Activated T-cell treated with anti-CD3 and anti-CD28 coated beads, Interleukin-2, amount 50 U/mL, for 72 hours (primary cell): Measurements from ENCODE around the gene PTPRT. TPM values are rescaled to one million over a fixed set of nuclear protein-coding genes. Genes with fewer than 3 reads are reported as not detected.

ENCODE experiments used
- ATAC-seq, 2 donors: fragments of 150-1000 bp; cut with Tn5 transposase; replicated peaks in 1 of 2; 2 replicates each; pipeline ENCODE4 v1.10.0; 2021; ENCODE audit warnings: moderate library complexity in 2 of 2, mild to moderate bottlenecking in 1 of 2
- DNase-seq, 2 donors: peaks; one replicate each; pipeline ENCODE4 v3.0.0; 2021 to 2022; ENCODE audit warnings: mixed read lengths in 1 of 2
- H3K27ac Mint-ChIP-seq: one replicate; pipeline ENCODE4 v1.8.0; 2022; ENCODE audit warnings: mild to moderate bottlenecking, moderate library complexity, mixed read lengths
- H3K27me3 Mint-ChIP-seq: one replicate; pipeline ENCODE4 v1.8.0; 2022; ENCODE audit warnings: low read depth, mixed read lengths
- H3K36me3 Mint-ChIP-seq, 2 donors: one replicate each; pipeline ENCODE4 v1.8.0; 2022; ENCODE audit warnings: mixed read lengths in 2 of 2, mild to moderate bottlenecking in 1 of 2; ENCODE audit not compliant: insufficient read depth in 2 of 2
- H3K4me1 Mint-ChIP-seq: one replicate; pipeline ENCODE4 v1.8.0; 2022; ENCODE audit warnings: low read depth, mixed read lengths
- H3K4me3 Mint-ChIP-seq, 2 donors: one replicate each; pipeline ENCODE4 v1.8.0; 2022; ENCODE audit warnings: mild to moderate bottlenecking in 2 of 2, mixed read lengths in 2 of 2, moderate library complexity in 2 of 2
- H3K9me3 Mint-ChIP-seq, 2 donors: one replicate each; pipeline ENCODE4 v1.8.0; 2022; ENCODE audit warnings: mixed read lengths in 2 of 2
- total RNA-seq, 2 donors: library from RNA; stranded (reverse); gene quantifications; one replicate each; pipeline ENCODE4 v1.2.3, GENCODE V29; 2022

PTPRT gene
- total RNA-seq, 2 donors from 2014 or later, result not detected

GRCh38 chr20:42053350-42053749 lies 1136.4 kb downstream of the PTPRT start:
- DNase-seq, result no peak
- H3K27ac Mint-ChIP-seq, result no peak overlapping the region
- H3K4me3 Mint-ChIP-seq, result no peak overlapping the region
- H3K27me3 Mint-ChIP-seq, result no peaks in the 10 kb centered on the region
- no peaks in the 10 kb centered on the region for H3K4me1 Mint-ChIP-seq
- H3K36me3 Mint-ChIP-seq, result no peaks in the 10 kb centered on the region
- no peaks in the 10 kb centered on the region for H3K9me3 Mint-ChIP-seq
- ATAC-seq, result no peak

DNA sequence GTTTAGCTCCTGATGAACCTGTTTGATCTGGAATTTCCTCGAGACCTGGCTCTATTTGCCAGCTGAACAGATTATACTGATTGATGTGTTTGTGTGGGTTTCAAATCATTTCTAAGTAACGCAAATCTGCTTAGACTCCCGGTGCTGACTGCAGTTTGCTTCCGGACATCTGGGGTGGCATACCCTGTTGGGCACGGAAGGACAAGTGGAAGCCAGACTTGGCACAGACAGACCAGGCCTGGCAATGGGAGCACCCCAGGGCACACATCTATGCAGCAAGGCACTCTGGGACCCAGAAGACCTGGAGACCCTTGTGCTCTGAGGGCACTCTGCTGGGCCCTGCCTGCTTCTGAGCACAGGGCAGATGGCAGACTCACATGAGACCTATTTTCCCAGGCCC lies 1137.8 kb downstream of the PTPRT start:
- Mint-ChIP-seq H3K4me1 (no peaks in the 10 kb centered on the region), H3K4me3 (no peak overlapping the region), H3K27me3 (no peaks in the 10 kb centered on the region), H3K36me3 (no peaks in the 10 kb centered on the region), H3K27ac (no peak overlapping the region), H3K9me3 (no peaks in the 10 kb centered on the region)
- ATAC-seq, result no peak
- DNase-seq, result no peak

- Mint-ChIP-seq H3K36me3 (no peaks in the 10 kb centered on the region), H3K27me3 (no peaks in the 10 kb centered on the region), H3K9me3 (peaks cover 0 to 3% of the 10 kb centered on the region in 2 donors), H3K27ac (no peak overlapping the region), H3K4me1 (no peaks in the 10 kb centered on the region), H3K4me3 (no peak overlapping the region)
- DNase-seq (no peak), ATAC-seq (no peak)
Observed at GRCh38 chr20:42046371-42047085, 1143.2 kb downstream of the PTPRT start.

DNA sequence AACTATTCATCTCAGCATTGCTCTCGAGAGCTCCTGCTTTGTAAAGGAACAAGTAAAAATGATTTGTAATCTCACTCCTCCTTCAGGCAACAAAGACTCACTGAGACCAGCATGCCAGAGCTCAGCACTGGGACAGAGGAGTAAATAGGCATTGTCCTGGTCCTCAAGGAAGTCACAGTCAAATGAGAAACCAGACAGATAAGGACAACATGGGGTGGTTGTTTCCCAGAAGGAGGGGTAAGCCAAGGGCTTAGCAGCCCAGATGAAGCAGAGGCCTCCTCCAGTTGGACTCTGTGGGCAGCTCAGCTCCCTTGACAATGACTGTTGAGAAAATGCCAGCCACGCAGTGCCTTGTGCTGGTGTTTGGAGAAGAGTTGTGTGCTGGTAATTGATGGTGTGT lies 1145.8 kb downstream of the PTPRT start:
- no peaks in the 10 kb centered on the region for H3K36me3 Mint-ChIP-seq

DNA sequence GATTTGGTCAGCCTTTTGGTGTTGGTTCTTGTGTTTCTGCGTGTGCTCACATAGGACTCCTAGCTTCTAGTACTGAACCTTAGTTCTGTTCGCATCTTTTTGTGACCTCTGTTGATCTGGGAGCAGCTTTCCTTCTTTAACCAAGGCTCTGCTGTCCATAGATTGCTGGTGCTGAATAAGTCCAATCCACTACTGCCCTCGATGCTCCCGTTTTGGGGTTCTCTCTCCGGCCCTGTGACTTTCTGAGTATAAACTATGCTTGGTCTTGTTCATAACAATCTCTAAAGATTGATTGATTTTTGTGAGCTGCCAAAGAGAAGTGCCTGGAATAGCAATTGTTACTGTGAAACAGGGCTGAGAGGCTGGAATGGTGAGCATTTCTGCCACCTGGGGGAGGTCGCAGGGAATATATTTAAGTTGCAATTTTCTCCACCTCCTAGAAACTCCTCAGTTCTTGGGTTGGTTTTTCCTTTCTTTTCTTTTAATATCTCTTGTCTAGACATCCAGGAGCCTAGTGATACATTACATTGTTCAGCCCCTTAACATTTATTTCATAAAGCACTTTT lies 1148.6 kb downstream of the PTPRT start:
- H3K36me3 Mint-ChIP-seq, result no peaks in the 10 kb centered on the region
- no peak overlapping the region for H3K4me3 Mint-ChIP-seq
- H3K4me1 Mint-ChIP-seq, result no peaks in the 10 kb centered on the region
- H3K27me3 Mint-ChIP-seq, result no peaks in the 10 kb centered on the region
- no peak overlapping the region for H3K27ac Mint-ChIP-seq
- peaks cover 1 to 3% of the 10 kb centered on the region in 2 donors for H3K9me3 Mint-ChIP-seq
- no peak for ATAC-seq
- DNase-seq, result no peak

More for the DNA sequence above, 1145.8 kb downstream of the PTPRT start:
- H3K9me3 Mint-ChIP-seq, result peaks cover 0 to 3% of the 10 kb centered on the region in 2 donors
- H3K4me1 Mint-ChIP-seq, result no peaks in the 10 kb centered on the region
- no peaks in the 10 kb centered on the region for H3K27me3 Mint-ChIP-seq
- ATAC-seq (no peak), DNase-seq (no peak)
- no peak overlapping the region for H3K4me3 Mint-ChIP-seq
- H3K27ac Mint-ChIP-seq, result no peak overlapping the region

GRCh38 chr20:42027746-42028268 lies 1161.9 kb downstream of the PTPRT start:
- Mint-ChIP-seq H3K27ac (no peak overlapping the region), H3K4me3 (no peak overlapping the region), H3K9me3 (peaks cover 2% of the 10 kb centered on the region in 2 donors), H3K27me3 (no peaks in the 10 kb centered on the region), H3K36me3 (no peaks in the 10 kb centered on the region), H3K4me1 (no peaks in the 10 kb centered on the region)
- DNase-seq (no peak), ATAC-seq (no peak)

- Mint-ChIP-seq H3K9me3 (peaks cover 2% of the 10 kb centered on the region in 2 donors), H3K4me1 (no peaks in the 10 kb centered on the region)
- ATAC-seq, result no peak
Observed at GRCh38 chr20:42026599-42026998, 1163.1 kb downstream of the PTPRT start.

GRCh38 chr20:42024653-42025052 lies 1165.1 kb downstream of the PTPRT start:
- Mint-ChIP-seq H3K36me3 (no peaks in the 10 kb centered on the region), H3K4me3 (no peak overlapping the region), H3K4me1 (no peaks in the 10 kb centered on the region), H3K27me3 (no peaks in the 10 kb centered on the region), H3K27ac (no peak overlapping the region), H3K9me3 (peaks cover 2% of the 10 kb centered on the region in 2 donors)
- ATAC-seq (no peak), DNase-seq (no peak)

More at GRCh38 chr20:42026599-42026998, 1163.1 kb downstream of the PTPRT start:
- Mint-ChIP-seq H3K27ac (no peak overlapping the region), H3K27me3 (no peaks in the 10 kb centered on the region), H3K4me3 (no peak overlapping the region), H3K36me3 (no peaks in the 10 kb centered on the region)
- DNase-seq, result no peak
